Stimulated activated naive CD8-positive, alpha-beta T cell treated with anti-CD3 and anti-CD28 coated beads, Interleukin-15, Interleukin-2, amounts not matched to agents 100 U/mL and 50 U/mL, for 24 hours (primary cell): ENCODE data around the gene ASIP.
"Not testable (repeated sequence)": the region's sequence is repeated elsewhere in the genome, so short reads cannot be mapped to it uniquely, and the experiment has no call there.

Source experiments
- ATAC-seq: fragments of 150-1000 bp; cut with Tn5 transposase; one replicate; pipeline ENCODE4 v1.10.0; 2021
- DNase-seq: peaks from one replicate; pipeline ENCODE4 v3.0.0; 2021

Gene ASIP, protein sequence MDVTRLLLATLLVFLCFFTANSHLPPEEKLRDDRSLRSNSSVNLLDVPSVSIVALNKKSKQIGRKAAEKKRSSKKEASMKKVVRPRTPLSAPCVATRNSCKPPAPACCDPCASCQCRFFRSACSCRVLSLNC

DNA sequence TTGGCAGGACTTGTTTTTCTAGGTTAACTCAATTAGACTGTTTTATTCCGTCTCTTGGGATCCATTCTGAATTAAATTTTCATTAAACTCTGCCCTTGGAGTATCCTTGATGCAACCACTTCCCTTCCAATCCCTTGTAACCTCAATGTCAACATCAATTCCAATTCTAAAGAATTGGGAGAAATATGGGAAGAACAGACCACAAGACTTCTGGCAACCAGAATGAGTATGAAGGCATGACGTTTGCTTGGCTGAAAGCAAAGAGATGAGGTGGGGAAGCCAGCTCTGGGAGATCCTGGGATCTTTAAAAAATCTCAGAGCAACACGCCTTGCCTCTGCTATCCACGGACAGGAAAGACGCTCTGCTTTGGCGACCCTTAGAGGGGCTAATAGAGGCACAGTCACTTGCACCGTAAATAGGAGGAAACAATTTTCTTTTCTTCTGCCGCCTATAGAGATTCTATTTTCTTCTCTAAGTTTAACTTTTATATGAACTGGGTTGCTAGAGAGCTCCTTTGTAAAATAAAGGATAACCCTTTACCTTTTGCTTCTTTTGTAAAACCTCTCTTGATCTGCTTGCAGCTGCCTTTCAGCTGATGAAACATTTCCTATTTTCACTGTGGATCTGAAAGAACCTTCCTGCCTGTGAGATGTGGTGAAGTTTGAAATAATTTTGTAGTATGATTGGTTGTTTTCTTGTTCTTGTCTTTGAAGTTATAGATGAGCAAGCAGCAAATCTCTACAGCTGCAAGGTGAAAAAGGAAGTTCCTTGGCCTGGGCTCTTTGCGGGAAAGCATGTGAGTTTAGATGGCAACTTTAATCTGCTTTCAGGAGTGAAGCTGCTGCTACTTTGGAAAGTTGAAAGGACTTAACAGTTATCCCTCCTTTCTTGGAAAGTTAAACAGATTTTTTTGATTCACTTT is at the start of gene ASIP:
TSS of gene ASIP (plus strand) at position 731 of the 923 bp plus-strand sequence. CDS start 18,952 bp downstream, outside the sequence.
- ATAC-seq = no peak
- DNase-seq = no peak

DNA sequence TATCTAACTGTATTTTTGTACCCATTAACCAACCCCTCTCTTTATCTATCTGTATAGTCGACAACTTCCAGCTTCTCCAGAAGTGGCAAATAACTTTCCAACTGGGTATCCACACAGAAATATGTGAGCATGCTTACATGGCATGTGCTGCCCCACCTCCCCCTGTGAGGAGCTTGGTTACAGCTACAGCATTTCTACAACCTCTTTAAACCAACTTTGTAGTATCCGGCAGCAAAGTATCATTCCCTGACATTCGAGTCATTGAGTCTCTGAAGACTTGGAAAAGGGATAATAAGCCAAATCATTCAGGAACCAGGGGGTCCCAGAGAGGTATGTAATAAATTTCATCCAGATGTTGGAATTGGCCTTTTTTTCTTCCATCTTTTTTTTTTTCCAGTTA is 48.2 kb upstream of the ASIP start:
- DNase-seq = no peak
- no peak for ATAC-seq

DNA sequence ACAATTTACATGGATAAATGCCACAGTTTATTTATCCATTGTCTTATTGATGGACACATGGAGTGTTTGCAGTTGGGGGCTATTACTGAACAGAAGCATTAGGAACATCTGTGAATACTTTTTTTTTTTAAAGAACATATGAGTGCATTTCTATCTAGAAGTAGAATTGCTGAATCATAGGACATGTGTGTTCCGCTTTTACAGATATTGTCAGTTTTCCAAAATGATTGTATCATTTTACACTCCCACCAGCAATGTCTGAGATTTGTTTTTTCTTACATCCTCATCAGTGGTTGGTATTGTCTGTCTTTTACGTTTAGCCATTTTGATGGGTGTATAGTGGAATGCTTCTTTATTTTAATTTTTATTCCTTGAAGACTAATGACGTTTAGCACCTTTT is 42.0 kb upstream of the ASIP start:
- DNase-seq = no peak
- no peak for ATAC-seq

DNA sequence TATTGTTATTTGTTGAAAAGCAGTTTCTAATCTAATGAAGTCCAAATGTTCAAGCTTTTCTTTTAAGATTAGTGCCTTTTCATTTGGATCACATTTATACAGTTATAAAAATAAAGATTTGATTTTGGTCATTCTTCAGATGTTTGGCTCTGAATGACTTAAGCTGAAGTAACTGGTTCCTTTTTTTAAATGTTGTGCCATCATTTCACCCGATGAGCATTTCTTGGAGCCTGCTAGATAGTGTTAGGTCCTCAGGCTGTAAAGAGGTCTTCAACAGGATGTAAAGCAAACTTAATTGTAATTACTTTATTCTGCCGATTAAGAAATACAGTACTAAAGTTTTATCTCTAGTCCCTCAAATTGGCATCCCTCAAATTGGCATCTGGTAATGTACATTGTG is 41.2 kb upstream of the ASIP start:
- no peak for DNase-seq
- ATAC-seq = no peak

DNA sequence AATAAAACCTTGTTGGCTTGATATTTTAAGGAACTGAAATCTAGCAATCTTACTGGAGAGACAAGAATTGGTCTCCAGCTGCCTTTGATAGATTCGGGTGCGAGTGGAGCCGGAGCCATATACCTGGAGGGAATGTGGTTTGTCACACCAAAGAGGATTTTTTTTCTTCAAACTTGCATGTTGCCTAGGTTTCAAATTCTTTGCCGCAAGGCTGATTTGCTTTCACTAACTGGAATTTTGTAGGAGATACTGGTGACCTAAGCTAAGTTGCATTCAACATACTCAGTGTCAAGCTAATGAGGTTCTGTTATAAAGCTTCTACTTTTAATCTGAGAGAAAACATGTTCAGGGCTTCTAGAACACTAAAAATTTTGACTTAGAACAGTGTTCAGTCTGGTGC is 39.7 kb upstream of the ASIP start:
- DNase-seq = no peak
- ATAC-seq = no peak

DNA sequence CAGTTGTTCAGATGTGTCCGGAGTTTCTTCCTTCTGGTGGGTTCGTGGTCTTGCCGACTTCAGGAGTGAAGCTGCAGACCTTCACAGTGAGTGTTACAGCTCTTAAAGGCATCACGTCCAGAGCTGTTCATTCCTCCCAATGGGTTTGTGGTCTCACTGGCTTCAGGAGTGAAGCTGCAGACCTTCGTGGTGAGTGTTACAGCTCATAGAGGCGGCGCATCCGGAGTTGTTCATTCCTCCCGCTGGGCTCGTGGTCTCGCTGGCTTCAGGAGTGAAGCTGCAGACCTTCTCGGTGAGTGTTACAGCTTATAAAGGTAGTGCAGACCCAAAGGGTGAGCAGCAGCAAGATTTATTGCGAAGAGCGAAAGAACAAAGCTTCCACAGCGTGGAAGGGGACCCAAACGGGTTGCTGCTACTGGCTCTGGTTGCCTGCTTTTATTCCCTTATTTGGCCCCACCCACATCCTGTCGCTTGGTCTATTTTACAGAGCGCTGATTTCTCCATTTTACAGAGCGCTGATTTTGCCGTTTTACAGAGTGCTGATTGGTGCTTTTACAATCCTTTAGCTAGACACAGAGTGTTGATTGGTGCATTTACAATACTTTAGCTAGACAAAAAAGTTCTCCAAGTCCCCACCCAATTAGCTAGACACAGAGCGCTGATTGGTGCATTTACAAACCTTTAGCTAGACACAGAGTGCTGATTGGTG is 35.9 kb upstream of the ASIP start:
- ATAC-seq, DNase-seq: not testable (repeated sequence)

DNA sequence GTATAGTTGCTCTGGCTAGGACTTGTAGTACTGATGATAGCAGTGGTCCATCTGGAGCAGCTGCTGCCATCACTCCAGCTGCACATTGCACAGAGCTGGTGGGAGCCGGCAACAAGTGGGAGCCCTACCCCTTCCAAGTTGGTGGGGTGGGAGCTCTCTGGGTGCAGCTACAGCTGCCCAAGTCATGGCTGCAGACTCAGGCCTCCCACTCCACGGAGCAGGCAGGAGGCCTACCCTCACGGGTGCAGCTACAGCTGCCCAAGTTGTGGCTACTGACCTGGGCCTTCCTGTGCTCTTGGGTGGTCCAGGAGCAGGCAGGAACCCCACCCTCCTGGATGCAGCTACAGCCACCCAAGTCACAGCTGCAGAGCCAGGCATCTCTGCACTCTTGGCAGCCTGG is 32.1 kb upstream of the ASIP start:
- no peak for DNase-seq
- ATAC-seq = no peak

DNA sequence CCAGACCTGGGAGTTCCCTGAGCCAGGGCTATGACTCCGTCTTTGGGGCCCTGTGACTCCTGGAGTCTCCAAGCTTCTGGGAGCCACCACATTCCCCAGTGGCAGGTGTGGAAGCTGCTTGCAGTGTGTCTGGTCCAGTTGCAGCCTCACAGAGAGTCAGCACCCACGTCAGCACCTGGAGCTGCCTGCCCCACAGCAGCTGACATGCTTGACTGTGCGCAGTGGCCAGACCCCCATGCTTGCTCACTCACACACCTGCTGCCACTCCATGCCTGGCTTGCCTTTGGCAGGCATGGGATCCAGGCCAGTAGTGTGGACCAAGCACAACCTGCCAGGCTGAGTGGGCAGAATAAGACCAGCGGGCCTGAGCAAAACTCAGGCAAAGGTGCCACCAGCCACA is 31.0 kb upstream of the ASIP start:
- no peak for DNase-seq
- no peak for ATAC-seq

DNA sequence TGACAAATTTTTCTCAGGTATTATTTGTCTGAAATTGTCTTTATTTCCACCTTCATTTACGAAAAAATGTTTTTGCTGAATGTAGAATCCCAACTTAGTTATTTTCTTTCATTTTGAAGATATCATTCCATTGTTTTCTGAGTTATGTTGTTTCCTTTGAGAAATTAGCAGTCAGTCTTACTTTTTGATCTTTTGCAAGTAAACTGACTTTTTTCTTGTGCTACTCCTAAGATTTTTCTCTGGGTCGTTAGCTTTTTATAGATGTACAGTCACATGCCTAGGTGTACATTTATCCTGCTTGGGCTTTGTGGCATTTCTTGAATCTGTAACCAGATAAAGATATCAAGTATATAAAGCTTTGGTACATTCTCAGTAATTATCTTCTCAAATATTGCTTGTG is 29.6 kb upstream of the ASIP start:
- ATAC-seq = no peak
- DNase-seq = no peak

DNA sequence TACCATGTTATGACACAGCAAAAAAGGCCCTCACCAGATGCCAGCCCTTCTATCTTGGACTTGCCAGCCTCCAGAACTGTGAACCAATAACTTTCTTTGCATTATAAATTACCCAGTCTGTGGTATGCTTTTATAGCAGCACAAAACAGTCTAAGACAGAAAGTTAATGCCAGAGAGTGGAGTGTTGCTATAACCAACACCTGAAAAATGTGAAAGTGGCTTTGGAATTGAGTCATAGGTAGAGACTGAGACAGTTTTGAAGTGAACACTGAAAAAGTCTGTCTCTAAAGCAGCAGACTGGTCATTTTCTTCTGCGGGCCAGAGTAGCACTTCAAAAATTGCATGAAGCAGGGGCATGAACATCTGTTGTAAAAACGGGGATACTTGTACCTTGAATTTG is 28.0 kb upstream of the ASIP start:
- DNase-seq (no peak), ATAC-seq (no peak)

DNA sequence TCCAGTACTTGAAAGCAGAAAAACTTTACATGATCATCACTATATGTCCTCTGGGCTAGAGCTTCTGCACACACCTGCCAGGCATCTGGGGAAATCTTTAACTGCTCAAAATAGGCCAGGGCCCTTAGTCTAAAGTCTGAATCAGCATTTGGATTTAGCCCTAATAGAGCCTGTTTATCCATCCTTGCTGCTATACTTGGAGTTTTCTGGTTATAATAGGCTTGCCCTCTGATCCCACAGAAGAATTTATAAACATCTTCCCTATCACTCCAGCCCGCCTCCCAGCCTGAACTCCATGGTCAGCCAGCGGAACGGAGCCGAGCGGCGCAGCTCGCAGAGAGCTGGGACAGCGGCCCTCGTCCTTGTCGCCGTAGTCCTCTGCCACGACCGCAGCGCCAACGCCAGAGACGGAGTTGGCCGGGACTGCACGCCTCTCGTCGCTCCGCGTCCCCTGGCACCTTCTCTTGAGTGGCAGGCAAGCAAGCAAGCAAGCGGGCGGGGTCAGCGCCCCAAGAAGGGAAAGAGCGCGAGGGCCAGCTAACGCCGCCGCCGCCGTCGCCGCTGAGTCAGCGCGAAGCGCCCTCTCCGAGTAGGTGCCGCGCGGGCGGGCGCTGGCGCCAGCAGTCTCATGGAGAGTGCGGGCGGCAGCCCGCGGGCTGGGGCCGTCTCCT is 25.4 kb upstream of the ASIP start:
- peak; percentile 74 for DNase-seq
- ATAC-seq = peak; percentile 98

DNA sequence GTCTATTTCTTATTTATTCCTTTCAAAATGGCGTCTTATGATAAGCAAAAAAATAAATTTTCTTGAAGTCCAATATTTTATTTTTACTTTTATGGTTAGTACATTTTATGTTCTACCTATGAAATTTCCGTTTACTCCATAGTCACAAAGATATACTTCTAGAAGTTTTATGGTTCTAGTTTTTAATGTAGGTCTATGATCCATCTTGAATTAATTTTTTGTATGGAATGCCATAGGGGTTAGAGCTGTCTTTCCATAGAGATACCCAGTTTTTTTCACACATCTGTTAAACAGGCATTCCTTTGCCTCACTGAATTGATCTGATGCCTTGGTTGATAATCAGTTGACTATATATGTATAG is 24.9 kb upstream of the ASIP start:
- ATAC-seq = no peak
- no peak for DNase-seq

DNA sequence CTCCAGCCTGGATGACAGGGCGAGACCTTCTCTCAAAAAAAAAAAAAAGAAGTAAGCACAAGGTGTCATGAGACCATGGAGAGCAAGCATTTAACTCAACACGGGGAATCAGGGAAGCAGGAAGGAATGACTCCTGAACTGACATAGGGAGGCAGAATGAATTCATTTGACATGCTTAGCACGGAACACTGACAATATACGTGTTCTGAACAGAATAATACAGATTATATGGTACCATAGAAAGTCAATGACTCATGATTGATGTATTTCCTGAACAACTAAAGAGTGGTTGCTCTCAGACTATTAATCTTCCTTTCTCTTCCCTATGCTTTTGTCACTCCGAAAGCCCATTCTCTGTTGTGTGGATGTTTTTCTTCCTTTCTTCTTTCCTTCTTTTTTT is 20.7 kb upstream of the ASIP start:
- DNase-seq = no peak
- no peak for ATAC-seq

DNA sequence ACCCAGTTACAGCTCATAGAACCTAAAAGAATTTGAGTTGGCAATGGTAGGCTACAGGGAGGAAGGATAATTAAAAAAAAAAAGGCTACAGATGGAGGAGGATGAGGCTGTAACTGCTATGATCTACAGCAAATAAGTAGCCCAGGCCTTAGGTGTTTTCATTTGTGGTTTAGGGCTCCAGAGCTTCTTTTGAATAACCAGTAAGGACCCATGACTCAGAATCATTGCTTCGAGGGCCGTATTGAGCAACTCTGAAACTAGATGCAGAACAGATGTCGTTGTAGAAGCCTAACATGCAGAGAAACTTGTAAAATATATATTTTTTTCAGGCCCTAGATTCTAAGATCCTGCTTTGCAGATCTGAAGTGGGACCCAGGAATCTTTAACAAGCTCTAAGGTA is 19.0 kb upstream of the ASIP start:
- no peak for ATAC-seq
- no peak for DNase-seq

DNA sequence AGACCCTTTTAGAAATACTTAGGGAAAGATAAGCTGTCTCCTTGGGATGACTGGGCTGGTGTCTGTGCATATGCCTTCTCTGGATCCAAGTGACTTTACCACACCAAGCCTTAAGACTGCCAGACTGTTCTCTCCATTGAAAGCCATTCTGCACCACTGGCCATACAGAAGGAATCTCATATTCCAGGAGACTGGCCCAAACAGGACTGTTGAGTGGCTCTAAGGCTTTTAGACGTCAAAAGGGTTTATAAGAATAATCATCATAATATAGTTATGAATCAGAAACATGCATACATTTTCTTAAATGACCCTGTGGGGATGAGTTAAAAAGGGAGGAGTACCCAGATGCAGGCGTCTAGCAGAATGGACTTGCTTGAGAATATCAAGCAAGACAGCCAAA is 17.0 kb upstream of the ASIP start:
- not testable (repeated sequence) for ATAC-seq, DNase-seq

DNA sequence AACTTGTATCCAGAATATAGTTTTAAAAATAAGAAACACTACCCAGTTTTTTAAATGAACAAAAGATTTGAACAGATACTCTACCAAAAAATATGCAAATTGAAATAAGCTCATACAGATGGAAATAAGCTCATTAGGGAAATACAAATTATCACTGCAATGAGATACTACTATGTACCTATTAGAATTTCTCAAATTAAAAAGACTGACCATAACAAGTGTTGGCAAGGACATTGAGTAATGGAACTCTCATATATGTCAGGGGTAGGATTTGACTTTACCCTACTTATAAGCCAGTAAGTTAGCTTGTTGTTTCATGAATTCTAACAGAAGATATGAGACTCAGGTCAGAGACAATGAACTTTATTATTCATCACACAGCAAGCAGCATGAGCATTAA is 9.6 kb upstream of the ASIP start:
- no peak for ATAC-seq
- no peak for DNase-seq

DNA sequence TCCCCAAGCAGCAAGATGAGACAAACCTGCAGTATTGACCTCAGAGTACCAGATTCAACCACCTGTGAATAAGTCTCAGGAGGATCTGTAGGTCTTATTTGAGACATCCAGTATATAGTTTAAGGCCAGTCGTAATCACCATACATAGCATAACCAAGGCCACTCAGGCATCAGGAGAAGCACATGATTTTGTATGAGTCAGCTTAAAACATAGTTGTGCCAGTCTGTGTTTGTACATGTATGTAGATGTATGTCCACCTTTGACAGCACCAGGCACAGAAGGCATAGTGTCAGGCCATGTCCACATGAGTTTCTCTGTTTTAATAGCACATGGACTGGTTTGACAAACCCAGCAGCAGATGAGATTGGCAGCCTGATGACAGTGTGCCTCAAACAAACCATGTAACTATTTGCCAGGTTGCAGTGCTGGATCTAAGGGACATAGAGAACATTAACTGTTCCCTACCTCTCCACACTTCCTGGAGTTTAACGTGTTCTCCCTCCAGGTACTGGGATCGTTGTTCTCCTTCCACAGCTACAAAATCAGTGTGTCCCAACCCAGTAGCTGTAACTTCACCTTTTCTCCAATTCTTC is 8.6 kb upstream of the ASIP start:
- no peak for ATAC-seq
- DNase-seq = no peak

DNA sequence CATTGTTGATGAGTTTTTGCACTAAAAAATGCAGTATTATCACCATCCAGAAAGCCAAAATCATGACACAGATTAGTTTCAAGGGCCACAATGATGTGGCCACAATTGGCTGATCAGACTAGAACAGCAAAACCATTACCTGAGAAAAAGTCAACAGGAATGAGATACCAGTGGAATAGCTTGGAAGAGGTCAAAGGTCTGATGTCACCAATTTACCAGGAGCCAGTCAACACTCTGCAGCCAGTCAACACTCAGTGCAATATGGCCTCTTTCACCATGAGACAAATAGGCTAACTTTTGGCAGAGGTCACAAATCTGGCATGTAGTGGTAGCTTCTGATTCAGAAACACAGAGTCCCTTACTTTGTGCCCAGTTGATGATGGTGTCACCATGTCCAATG is 7.5 kb upstream of the ASIP start:
- ATAC-seq (no peak), DNase-seq (no peak)

DNA sequence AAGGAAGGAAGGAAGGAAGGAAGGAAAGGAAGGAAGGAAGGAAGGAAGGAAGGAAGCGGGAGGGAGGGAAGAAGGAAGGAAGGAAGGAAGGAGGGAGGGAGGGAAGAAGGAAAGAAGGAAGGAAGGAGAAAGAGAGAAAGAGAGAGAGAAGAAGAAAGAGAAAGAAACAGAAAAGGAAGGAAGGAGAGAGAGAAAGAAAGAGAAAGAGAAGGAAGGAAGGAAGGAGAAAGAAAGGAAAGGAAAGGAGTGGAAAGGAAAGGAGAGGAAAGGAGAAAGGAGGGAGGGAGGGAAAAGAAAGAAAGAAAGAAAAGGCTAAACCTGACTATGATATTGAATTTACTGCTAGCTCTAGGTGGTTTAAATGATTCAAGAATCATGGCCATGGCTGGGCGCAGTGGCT is 5.3 kb upstream of the ASIP start:
- no peak for ATAC-seq
- DNase-seq = no peak

DNA sequence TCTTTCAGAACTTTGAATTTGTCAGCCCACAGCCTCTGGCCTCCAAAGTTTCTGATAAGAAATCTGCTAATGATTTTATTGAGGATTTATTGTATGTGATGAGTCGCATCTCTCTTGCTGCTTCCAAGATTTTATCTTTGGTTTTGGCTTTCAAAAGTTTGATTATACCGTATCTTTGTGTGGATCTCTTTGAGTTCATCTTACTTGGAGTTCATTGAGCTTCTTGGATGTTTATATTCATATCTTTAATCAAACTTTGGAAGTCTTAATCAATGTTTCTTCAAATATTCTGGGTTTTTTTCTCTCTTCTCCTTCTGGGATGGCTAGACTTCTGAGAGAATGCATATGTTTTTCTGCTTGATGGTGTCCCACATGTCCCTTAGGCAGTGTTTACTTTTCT is 3.3 kb upstream of the ASIP start:
- ATAC-seq = no peak
- DNase-seq = no peak

DNA sequence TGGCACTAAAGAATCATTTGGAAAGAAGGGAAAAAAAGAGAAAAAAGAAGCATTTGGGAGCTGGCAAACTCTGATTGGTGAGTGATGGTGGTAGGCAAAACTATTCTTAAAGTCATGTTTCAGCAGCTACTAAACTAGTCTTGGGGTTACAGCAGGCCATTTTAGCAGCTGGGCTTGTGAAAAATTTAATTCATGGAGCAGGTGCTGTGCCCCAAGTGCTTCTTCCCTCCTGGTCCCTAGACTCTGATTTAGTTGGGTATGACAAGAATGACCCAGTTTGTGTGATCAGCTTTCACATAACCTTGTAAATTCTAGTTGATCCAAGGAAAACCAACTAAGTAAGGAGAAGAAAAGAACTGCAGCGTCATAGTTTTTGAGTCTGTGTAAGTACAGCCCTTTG is 1.1 kb upstream of the ASIP start:
- no peak for DNase-seq
- no peak for ATAC-seq

DNA sequence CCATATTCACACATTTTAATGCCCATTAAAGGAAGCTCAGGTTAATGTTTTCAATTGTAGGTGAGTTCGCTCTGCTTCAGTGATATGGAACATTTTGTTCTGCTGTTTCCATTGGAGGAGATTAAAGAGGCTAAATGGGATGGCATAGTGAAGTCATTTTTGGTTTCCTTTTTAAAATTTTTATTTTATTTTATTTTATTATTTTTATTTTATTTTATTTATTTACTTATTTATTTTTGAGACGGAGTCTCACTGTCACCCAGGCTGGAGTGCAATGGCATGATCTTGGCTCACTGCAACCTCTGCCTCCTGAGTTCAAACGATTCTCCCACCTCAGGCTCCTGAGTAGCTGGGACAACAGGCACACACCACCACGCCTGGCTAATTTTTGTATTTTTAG is 792 bp downstream of the ASIP start:
- DNase-seq, ATAC-seq: not testable (repeated sequence)
